ENCODE data around the gene RAPGEF1. TPM values are rescaled to one million over a fixed set of nuclear protein-coding genes. Genes with fewer than 3 reads are reported as not detected.

RAPGEF1 gene
- total RNA-seq, 1 experiment from 2014 or later = 61.5 TPM

GRCh38 chr9:131565369-131565768 is 174.5 kb downstream of the RAPGEF1 start:
- TF ChIP-seq EZH2 (IDR thresholded peaks at IDR 0.05; ENCODE audit: borderline replicate concordance, low read depth, low read length, poor library complexity, severe bottlenecking) (no peak), CTCF (conservative IDR thresholded peaks at IDR 0.05; ENCODE audit: low read depth, low read length) (no peak)
- POLR2A ChIA-PET (ENCODE audit: low non-redundant PET) = no interaction called here
- no TSS peak for BruUV-seq (replicated peaks)
- H3K27ac ChIP-seq (ENCODE audit: low read depth, low read length, poor library complexity, severe bottlenecking) = no peak overlapping the region
- H3K27me3 ChIP-seq (replicated peaks; ENCODE audit: insufficient read depth, low read depth, low read length, poor library complexity) = no peaks in the 10 kb centered on the region
- H3K4me3 ChIP-seq (ENCODE audit: low read depth, low read length, poor library complexity, severe bottlenecking) = no peak overlapping the region
- DNase-seq (ENCODE audit: low spot score) = no peak
- H3K4me1 ChIP-seq (ENCODE audit: insufficient read depth, low read length, poor library complexity, severe bottlenecking) = no peaks in the 10 kb centered on the region
- CTCF ChIA-PET = no interaction called here
- no peaks in the 10 kb centered on the region for H3K36me3 ChIP-seq (ENCODE audit: insufficient read depth, low read length, poor library complexity, severe bottlenecking)
- intact Hi-C loops (cut with micrococcal nuclease; ENCODE audit: unreplicated experiment) = no loop called here
- H3K9me3 ChIP-seq (ENCODE audit: low read depth, low read length, poor library complexity, severe bottlenecking) = peaks cover 4% of the 10 kb centered on the region

GRCh38 chr9:131562032-131562959 is 177.6 kb downstream of the RAPGEF1 start:
- DNase-seq (ENCODE audit: low spot score) = peak; percentile 63
- H3K4me3 ChIP-seq (ENCODE audit: low read depth, low read length, poor library complexity, severe bottlenecking) = no peak overlapping the region
- BruUV-seq (replicated peaks) = no TSS peak

GRCh38 chr9:131559421-131560000 is 180.4 kb downstream of the RAPGEF1 start:
- POLR2A ChIA-PET (ENCODE audit: low non-redundant PET) = no interaction called here
- no peaks in the 10 kb centered on the region for H3K4me1 ChIP-seq (ENCODE audit: insufficient read depth, low read length, poor library complexity, severe bottlenecking)

More at GRCh38 chr9:131562032-131562959, 177.6 kb downstream of the RAPGEF1 start:
- H3K36me3 ChIP-seq (ENCODE audit: insufficient read depth, low read length, poor library complexity, severe bottlenecking) = no peaks in the 10 kb centered on the region
- ChIA-PET POLR2A (ENCODE audit: low non-redundant PET) (no interaction called here), CTCF (no interaction called here)
- no peak overlapping the region for H3K27ac ChIP-seq (ENCODE audit: low read depth, low read length, poor library complexity, severe bottlenecking)
- peaks cover 9% of the 10 kb centered on the region for H3K9me3 ChIP-seq (ENCODE audit: low read depth, low read length, poor library complexity, severe bottlenecking)
- TF ChIP-seq CTCF (conservative IDR thresholded peaks at IDR 0.05; ENCODE audit: low read depth, low read length) (no peak), EZH2 (IDR thresholded peaks at IDR 0.05; ENCODE audit: borderline replicate concordance, low read depth, low read length, poor library complexity, severe bottlenecking) (no peak)
- intact Hi-C loops (cut with micrococcal nuclease; ENCODE audit: unreplicated experiment) = no loop called here
- no peaks in the 10 kb centered on the region for H3K4me1 ChIP-seq (ENCODE audit: insufficient read depth, low read length, poor library complexity, severe bottlenecking)
- no peaks in the 10 kb centered on the region for H3K27me3 ChIP-seq (replicated peaks; ENCODE audit: insufficient read depth, low read depth, low read length, poor library complexity)

More at GRCh38 chr9:131559421-131560000, 180.4 kb downstream of the RAPGEF1 start:
- no peak for TF ChIP-seq CTCF (conservative IDR thresholded peaks at IDR 0.05; ENCODE audit: low read depth, low read length)
- TF ChIP-seq EZH2 (IDR thresholded peaks at IDR 0.05; ENCODE audit: borderline replicate concordance, low read depth, low read length, poor library complexity, severe bottlenecking) = no peak
- intact Hi-C loops (cut with micrococcal nuclease; ENCODE audit: unreplicated experiment) = no loop called here
- no TSS peak for BruUV-seq (replicated peaks)
- CTCF ChIA-PET = no interaction called here
- Histone ChIP-seq H3K27ac (ENCODE audit: low read depth, low read length, poor library complexity, severe bottlenecking) (no peak overlapping the region), H3K36me3 (ENCODE audit: insufficient read depth, low read length, poor library complexity, severe bottlenecking) (no peaks in the 10 kb centered on the region), H3K9me3 (ENCODE audit: low read depth, low read length, poor library complexity, severe bottlenecking) (peaks cover 9% of the 10 kb centered on the region), H3K4me3 (ENCODE audit: low read depth, low read length, poor library complexity, severe bottlenecking) (no peak overlapping the region), H3K27me3 (replicated peaks; ENCODE audit: insufficient read depth, low read depth, low read length, poor library complexity) (peaks cover 11% of the 10 kb centered on the region)
- no peak for DNase-seq (ENCODE audit: low spot score)

Measured in A673 (cell line).